GM23338 (cell line): ENCODE data around the gene SERP1.

Experiments
- CREB1 ChIP-seq: fragments of 250-450 bp; sonication (Bioruptor Pico); IDR thresholded peaks from 2 replicates; pipeline ENCODE4 v1.5.0; 2020; ENCODE audit warnings: low read depth, mild to moderate bottlenecking, moderate library complexity
- CTCF ChIP-seq, 2 experiments: fragments of 200-600 bp in 1 of 2; sonication (generic) in 1 of 2; conservative IDR thresholded peaks; 2 replicates each; pipeline versions ENCODE4 v1.5.1 to v1.6.1; 2016 to 2017; ENCODE audit warnings: antibody characterized with exemption in 2 of 2, low read depth in 2 of 2, mild to moderate bottlenecking in 2 of 2, moderate library complexity in 1 of 2
- EZH2 ChIP-seq: fragments of 200-600 bp; sonication (generic); IDR thresholded peaks from one replicate; pipeline ENCODE4 v1.8.0; 2017; ENCODE audit warnings: antibody characterized with exemption, mild to moderate bottlenecking, low read depth; ENCODE audit not compliant: unreplicated experiment
- EZH2phosphoT487 ChIP-seq: fragments of 200-600 bp; sonication (generic); IDR thresholded peaks from one replicate; pipeline ENCODE4 v1.8.1; 2018; ENCODE audit warnings: antibody characterized with exemption; ENCODE audit not compliant: unreplicated experiment
- STAT1 ChIP-seq: IDR thresholded peaks from one replicate; pipeline ENCODE4 v1.6.1; 2016; ENCODE audit warnings: antibody characterized with exemption; ENCODE audit not compliant: unreplicated experiment
- TF ChIP-seq, protein P1 (sequence below): IDR thresholded peaks from one replicate; pipeline ENCODE4 v1.6.1; 2018; ENCODE audit warnings: antibody characterized with exemption; ENCODE audit not compliant: unreplicated experiment

- TF ChIP-seq CTCF (conservative IDR thresholded peaks at IDR 0.05; ENCODE audit: low read depth in 2 of 2) (no peak), EZH2phosphoT487 (no peak), EZH2 (no peak), CREB1 (peak; percentile 44; the same call in 1 of the 2 replicates), STAT1 (no peak)
- TF ChIP-seq, protein P1, sequence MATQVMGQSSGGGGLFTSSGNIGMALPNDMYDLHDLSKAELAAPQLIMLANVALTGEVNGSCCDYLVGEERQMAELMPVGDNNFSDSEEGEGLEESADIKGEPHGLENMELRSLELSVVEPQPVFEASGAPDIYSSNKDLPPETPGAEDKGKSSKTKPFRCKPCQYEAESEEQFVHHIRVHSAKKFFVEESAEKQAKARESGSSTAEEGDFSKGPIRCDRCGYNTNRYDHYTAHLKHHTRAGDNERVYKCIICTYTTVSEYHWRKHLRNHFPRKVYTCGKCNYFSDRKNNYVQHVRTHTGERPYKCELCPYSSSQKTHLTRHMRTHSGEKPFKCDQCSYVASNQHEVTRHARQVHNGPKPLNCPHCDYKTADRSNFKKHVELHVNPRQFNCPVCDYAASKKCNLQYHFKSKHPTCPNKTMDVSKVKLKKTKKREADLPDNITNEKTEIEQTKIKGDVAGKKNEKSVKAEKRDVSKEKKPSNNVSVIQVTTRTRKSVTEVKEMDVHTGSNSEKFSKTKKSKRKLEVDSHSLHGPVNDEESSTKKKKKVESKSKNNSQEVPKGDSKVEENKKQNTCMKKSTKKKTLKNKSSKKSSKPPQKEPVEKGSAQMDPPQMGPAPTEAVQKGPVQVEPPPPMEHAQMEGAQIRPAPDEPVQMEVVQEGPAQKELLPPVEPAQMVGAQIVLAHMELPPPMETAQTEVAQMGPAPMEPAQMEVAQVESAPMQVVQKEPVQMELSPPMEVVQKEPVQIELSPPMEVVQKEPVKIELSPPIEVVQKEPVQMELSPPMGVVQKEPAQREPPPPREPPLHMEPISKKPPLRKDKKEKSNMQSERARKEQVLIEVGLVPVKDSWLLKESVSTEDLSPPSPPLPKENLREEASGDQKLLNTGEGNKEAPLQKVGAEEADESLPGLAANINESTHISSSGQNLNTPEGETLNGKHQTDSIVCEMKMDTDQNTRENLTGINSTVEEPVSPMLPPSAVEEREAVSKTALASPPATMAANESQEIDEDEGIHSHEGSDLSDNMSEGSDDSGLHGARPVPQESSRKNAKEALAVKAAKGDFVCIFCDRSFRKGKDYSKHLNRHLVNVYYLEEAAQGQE, result no peak
Observed at GRCh38 chr3:150545419-150546225, 674 bp downstream of the SERP1 start.
